ENCODE measurements around the gene LIPC.

The LIPC gene

DNA sequence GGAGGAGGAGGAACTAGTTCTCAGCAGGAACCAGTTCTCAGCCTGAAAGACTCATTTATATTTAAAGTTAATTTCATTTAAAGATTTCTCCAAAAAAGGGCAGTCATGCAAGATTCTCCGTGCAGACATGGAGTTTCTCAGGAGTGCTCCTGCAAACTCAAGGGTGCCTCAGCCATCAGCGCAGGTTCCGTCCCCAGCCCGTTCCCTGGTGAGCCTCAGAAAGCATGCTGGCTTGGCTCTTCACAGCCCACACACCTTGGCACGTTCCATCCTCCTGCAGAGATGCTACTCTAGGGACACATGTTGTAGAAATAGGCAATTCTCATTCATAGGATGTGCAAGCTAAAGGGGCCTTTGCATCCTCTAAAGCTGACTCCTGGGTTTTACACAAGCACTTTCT lies 123.0 kb downstream of the LIPC start:
- no peak for DNase-seq (ENCODE audit: low read depth in 2 of 2)

DNA sequence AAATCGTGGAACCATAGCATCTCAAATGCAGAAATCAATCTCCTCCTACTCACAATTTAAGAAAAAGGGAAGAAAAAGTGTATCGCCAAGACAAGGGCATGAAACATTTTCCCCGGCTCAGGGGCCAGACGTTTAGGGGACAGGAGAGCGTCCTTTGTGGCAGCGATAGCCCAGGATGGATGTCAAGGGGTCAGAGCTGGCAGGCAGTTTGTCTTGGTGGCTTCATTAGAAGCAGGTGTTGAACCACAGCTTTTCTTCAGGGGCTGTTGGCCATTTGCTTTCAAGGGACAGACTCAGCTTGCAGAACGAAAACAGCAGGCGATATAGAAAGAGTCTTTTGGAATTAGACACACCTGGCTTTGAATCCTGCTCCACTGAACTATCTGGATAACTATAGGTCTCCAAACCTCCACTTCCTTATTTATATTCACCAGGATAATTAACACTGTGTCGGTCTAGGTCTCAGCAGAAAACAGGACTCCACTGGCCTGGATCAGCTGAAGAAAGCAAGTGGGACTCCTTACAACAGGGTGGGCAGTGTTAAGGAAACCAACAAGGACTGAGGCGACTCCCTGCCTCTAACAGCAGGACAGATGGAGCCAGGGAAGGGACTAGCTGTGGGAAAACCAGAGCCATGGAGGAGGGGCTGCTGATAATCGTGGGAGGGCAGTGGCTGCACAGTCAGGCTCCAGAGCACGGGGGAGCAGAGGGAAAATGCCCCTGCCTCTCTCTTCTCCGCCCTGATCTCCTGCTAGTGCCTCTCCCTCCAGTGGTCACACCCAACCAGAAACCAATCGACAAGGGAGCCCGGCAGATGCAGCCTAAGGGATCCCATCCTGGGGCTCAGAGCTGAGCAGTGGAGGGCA lies 123.6 kb downstream of the LIPC start:
- no peak for DNase-seq (ENCODE audit: low read depth in 2 of 2)

DNA sequence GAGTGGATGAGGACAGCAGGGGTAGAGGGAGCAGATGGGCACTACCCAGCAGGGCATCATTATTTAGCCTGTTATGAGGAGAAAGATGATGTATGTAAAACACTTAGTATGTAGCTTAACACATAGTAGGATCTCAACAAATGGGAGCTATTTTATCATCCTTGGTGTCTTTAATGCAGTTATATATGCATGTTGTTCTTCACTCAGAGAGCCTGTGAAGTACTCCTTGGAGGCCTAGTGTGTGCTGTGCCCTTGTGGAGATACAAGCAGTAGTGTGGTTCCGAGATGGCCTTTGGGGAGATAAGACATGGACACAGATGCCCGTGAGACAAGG lies 124.2 kb downstream of the LIPC start:
- DNase-seq (ENCODE audit: low read depth in 2 of 2) = no peak

DNA sequence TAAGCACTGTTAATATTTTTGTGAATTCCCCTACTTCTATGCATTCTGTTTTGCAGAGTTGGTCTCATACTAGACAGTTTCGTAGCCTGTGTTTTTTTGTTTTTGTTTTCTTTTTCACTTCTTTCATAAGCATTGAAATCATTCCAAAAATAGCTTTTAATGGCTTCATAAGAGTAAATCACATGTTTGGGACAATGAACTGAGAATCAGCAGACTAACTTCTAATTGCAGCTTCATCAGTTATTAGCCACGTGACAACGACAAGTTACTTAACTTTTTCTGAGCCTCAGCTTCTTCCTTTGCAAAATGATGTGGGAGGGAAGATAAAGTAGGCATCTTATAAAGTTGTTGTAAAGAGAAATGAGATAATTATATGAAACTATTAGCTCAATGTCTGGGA lies 124.8 kb downstream of the LIPC start:
- DNase-seq (ENCODE audit: low read depth in 2 of 2) = no peak

DNA sequence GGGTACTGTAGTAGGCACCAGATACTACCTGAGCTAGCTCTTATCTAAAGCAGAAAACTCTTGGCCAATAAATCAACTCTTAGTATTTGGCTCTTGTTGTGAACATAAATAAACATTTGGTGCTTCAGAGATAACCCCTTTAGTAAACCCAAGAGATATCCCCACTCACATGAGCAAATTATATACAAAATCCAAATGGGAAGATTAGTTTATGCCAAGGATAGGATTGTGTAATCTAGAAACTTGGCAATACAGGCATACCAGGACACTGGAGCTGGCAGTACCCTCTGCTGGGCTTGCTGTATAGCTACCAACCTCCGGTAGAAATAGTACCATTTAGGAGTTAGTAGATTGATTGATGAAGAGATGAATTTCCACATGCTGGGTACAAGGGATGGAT lies 127.0 kb downstream of the LIPC start:
- DNase-seq (ENCODE audit: low read depth in 2 of 2) = no peak

DNA sequence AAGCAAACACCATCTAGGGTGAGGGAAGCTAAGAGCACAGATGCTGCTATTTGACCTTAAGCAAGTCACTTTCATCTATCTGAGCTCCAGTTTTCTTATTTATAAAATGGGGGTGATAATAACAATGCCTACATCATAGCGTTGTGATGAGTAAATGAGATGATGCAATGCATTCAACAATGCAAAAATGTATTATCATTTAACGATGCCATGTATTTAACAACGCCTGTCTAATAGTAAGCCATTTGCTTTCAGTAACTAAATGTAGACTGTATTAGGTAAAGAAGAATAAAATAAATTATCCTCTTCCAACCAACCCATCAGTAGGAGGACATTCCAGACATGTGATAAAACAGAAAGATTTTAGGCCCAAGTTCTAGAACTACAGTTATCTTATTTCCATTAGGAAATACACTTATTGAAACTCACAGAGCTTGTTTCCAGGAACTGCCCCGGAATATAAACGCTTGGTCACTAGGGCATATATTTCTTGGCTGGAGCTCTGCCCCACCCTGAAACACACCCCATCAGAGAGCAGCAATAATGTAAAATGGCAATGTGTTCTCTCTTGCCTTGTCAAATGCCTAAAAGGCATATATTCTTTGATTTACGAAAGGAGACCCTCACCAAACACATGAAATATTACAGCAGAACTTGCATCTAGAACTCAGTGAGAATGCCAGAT lies 128.3 kb downstream of the LIPC start:
- DNase-seq (ENCODE audit: low read depth in 2 of 2) = no peak

DNA sequence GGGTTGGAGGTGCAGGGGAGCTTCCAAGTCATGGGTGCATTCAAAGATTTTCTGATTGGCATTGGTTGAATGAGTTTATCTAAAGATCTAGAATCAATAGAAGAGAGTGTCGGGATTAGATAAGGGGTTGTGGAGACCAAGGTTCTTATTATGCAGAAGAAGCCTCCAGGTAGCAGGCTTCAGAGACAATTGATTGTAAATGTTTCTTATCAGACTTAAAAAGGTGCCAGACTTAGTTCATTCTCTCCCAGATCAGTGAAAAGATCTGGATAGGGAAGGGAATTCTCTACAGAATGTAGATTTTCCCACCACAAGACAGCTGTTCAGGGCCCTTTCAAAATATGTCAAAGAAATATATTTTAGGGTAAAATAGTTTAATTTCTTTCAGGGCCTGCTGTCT lies 129.5 kb downstream of the LIPC start:
- DNase-seq (ENCODE audit: low read depth in 2 of 2) = no peak

DNA sequence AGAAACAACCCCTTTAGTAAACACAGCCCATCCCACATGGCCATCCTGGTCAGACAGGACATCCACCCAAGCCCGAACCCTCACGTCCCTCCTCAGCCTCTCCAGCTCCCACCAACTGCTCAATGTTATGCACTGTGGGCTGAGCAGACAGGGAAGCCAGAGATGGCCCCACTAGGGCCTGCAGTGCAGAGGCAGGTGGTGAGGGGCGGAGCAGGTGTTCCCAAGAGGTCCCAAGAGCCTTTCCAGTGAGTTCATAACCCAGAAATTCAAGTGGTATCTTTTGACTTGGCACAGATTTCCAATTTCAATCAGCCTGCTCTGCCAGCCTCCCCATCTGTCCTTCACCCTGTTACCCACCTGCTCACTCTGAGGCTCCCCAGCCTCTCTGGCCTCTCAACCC lies 130.3 kb downstream of the LIPC start:
- no peak for DNase-seq (ENCODE audit: low read depth in 2 of 2)

DNA sequence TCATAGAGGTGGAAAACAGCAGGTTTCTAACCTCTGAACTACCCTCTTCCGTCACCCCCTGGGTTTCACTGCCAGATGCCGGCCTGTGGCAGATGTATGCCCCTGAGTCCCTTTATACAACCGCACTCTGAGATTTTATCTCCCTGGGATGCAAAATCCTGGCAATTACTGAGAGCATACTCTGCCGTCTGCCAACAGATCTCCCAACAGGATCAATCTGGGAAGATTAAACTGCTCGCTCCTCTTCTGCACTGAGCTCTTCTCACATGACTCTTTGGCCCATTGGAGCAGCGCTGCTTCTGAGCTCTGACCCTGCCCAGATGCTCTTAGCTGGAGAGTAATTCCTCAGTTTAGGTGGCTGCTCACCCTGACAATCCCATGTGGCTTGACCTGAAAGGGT lies 133.2 kb downstream of the LIPC start:
- DNase-seq (ENCODE audit: low read depth in 2 of 2) = no peak

DNA sequence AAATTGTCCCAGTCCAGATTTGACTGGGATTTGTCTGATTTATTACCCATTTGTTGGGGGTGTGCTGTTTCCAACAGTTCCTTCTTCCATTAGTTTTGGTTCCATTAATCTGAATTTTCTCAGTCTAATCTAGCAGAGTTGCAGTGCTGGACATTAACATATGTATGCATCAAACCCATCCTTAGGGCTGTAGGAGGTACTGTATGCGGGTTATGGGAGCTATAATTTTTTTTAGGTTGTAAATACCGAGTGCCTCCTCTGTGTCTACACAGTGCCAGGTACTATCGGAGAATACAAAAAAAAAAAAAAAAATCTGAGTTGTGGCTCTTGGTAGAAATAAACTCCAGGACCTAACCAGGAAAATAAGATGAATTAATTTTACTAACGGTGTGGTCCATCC lies 133.8 kb downstream of the LIPC start:
- DNase-seq (ENCODE audit: low read depth in 2 of 2) = no peak

DNA sequence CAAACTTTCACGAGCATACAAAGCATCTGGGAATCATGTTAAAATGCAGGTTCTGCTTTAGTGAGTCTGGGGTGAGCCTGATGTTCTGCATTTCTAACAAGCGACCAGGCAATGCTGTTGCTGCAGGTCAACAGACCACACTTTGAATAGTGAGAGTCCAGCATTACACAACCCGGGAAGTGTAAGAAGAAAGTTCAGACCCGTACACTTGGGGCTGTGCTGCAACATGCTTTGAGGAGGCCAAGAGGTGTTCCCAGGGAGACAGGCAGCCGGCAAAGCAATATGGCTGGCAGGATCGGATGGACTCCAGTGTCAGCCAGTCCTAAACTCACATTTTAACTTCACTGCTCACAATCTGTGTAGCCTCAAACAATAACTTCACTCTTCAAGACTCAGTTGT lies 134.2 kb downstream of the LIPC start:
- no peak for DNase-seq (ENCODE audit: low read depth in 2 of 2)

DNA sequence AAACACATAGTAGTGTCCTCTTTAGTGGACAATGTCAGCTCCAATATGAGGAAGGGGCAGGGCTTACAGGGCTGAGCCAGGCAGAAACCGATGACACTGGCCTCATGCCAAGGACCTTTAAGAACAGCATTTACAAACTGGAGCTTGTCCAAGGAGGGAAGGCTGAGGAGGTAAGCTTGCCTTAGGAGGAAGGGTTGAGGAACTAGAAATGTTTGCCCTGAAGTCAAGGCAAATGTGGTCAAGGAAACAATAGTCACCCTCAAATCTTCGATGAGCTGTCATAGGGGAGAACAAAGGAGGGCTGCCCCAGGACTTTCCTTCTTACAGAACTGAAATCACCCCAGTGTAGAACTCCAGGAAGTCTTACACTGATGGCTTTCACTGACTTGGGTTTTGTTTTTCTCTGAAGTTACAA lies 136.4 kb downstream of the LIPC start:
- DNase-seq (ENCODE audit: low read depth in 2 of 2) = no peak

DNA sequence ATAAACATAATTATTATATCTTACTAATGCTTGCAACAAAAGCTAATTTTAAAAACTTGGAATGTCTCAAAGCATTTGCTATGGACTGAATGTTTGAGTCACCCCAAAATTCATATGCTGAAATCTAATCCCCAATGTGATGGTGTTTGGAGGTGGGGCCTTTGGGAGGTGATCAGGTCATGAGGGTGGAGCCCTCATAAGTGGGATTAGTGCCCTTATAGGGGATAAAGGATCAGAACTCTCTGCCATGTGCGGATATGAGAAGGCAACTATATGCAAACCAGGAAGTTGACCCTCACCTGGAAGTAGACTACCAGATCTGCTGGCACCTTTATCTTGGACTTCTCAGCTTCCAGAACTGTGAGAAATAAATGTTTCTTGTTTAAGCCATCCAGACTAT lies 137.7 kb downstream of the LIPC start:
- no peak for DNase-seq (ENCODE audit: low read depth in 2 of 2)

DNA sequence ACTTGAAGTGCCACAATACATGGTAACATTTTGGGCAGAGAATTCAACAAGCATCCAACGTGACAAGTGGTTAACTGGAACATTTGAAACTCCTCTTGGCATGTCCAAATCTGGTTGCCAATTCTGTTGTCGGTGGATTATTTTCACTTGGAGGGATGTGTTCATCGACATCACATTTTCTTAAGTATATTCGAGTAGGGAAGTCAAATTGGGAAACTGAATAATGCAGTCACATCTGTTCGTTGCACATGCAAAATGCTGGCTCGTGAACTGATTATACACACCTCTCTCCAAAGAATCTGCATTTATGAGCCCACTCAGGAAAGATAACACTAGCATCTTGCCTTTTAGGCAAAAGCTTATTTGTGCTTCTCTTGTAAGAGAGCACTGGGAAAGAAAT lies 139.7 kb downstream of the LIPC start:
- no peak for DNase-seq (ENCODE audit: low read depth in 2 of 2)

DNA sequence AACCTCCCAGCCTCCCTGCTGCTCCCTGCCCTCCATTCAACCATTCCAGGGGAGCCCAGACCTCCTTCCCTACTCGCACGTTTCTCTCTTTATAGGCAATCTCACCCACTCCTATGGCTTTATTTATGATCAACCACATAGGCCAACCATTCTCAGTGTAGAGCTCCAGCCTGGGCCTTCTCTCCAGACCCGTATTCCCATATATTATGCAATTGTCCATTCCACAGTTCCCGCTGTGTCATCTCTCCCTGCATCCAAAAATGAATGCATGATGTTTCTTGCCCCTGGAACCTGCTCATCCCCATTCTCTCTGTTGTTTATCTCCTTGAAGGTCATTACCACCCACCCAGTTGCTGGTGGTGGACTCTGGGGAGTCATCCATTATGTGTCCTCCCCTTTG lies 140.7 kb downstream of the LIPC start:
- no peak for DNase-seq (ENCODE audit: low read depth in 2 of 2)

DNA sequence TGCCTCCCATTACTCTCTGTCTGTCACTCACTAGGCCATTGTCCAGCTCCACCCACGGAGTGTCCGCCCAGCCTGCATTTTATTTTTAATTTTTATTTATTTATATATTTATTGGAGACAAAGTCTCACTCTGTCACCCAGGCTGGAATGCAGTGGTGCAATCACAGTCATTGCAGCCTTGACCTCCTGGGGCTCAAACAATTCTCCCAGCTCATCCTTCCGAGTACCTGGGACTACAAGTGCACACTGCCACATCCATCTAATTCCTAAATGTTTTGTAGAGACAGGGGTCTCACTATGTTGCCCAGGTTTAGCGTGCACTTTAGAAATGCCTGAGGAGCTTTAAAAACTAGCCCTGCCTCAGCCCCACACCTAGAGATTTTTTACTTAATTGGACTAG lies 141.5 kb downstream of the LIPC start:
- no peak for DNase-seq (ENCODE audit: low read depth in 2 of 2)

DNA sequence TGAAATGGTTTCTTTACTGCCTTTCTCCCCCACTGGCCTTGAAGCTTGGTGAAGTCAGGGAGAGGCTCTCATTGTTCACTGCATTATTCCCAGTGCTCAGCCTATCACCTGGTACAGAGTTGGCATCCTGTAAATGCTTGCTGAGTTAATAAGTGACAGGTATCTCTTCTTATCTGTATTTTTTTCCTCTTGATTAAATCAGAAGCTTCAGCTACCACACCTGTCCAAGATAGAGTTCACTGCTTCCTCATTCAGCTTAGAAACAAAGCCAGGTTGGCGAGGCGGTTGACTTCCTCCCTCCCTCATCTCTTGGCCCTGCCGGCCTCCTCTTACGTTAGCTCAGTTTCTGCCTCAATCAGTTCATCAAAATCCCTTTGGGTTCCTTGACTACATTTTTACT lies 142.8 kb downstream of the LIPC start:
- no peak for DNase-seq (ENCODE audit: low read depth in 2 of 2)

DNA sequence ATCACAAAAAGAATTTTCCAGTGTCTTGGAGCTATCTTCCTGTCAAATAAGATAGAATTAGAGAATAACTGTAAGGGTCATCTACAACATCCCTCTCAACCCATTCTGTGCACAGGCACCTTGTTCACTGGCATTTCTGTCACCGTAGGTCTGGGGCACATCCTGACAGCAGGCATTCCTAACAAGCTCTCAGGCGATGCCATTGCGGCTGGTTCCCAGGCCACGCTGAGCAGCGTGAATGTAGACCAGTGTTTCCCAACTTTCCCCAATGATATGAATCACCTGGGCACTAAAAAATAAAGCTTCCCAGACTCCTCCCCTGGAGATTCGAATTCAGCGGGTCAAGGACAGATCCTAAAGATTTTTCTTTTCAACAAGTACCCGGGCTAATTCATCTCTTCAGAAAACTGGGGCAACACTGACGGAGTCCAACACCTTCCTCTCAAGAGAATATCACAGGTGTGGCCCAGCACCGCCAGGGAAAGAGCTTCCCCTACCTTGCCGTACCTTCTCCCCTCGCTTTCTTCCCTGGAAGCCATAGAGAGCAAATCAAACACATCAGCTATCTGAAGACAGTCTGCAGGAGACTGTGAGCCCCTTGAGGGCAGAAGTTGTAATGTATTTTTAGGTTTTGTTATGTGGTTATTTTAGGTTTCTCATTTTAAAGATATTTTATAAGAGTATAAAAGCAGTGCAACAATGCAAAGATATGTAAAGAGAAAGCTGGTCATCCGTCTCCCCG lies 143.4 kb downstream of the LIPC start:
- DNase-seq (ENCODE audit: low read depth in 2 of 2) = no peak

DNA sequence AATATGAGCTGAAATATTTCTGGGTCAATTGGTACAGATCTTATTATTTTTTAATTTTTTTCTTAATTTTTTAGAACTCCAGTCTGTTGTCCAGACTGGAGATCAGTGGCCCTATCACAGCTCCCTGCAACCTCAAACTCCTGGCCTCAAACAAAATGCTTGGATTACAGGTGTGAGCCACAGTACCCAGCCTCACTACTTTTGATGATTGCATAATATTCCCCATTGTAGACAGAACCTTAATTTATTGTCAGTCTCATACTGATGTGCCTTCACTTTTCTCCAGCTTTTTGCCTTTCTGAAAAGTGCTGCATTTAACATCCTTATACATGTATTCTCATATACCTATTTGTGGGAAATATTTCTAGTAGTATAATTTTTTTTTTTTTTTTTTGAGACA lies 144.9 kb downstream of the LIPC start:
- DNase-seq (ENCODE audit: low read depth in 2 of 2) = no peak

DNA sequence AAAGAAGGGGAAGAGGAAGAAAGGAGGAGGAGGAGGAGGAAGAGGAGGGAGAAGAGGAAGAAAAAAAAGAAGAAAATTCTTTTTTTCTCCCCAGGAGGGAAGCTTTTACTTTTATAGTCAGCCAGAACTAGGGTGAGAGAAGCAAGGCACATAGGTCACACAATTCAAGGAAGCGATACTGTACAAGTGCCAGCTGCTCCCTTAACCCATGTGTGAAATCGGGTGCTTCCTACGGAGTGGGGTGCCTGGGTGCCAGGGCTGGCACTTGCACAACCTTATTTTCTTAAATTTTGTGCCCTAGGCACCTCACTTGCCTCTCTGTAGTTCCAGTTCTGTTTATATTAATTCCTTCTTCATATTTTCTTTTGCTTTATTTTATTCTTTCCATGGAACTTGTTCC lies 150.4 kb downstream of the LIPC start:
- DNase-seq (ENCODE audit: low read depth in 2 of 2) = no peak

DNA sequence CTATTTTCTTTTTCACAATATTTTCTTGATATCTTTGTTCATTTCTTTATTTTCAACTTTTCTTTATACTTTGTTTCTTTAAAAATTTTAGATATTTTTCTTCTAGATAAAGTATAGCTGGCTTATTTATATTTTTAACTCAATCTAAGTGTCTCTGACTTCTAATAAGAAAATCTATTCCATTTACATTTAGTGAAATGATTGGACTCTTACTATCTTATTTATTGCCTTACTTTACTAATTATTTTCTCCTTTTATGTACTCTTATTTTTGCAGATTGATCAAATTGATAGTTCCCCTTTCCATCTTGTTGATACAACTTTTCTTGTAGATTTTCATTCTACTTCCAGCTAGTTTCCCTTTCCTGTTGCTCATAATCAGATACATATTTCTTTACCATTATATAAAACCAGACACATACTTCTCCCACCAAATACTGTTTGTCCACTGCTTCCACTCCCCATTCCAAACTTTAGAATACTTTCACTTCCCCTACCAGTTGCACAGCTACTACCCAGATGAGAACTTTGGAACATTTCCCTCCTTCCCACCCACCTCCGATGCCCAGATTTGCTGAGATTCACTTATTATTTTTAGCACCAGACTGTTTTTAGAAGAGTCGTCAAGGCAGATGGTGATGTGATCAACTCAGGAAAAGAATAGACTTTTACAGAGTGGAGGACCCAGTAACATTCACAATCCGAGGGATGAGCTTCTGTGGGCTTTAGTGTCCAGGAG lies 151.5 kb downstream of the LIPC start:
- no peak for DNase-seq (ENCODE audit: low read depth in 2 of 2)

DNA sequence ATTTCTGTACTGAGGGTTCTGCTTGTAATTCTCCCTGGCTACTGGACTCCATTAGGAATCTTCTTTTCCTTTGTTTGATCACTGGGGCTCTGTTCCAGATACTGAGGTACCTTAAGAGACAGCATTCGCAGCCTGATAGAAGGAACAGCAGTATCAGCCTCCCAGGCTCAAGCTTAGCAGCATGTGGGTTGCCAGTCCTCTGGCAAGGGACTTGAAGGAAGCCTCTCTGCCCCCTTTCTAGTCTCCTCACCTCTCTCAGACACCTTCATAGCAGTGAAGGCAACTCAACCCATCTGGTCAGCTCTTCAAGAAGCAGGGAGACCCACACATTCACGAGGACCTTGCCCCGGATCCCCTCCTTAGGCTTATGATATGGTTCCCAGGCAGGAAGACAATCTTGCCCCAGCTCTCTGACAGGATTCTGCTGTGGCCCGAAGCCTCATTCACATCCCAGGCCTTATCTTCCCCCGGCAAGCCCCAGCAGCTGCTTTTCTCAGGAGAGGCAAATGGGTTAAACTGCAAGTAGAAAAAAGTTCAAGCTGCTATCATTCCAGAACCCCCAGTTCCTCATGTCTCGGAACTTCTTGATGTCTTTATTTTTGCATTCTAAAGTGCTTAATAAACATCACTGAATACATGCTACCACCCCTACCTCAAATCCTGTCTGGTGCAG lies 153.1 kb downstream of the LIPC start:
- DNase-seq (ENCODE audit: low read depth in 2 of 2) = no peak

Measured in activated CD4-positive, alpha-beta T cell treated with anti-CD3 and anti-CD28 coated beads for 24 hours (primary cell).